PC-9 (cell line): ENCODE measurements around the gene HOXD11. TPM values are rescaled to one million over a fixed set of nuclear protein-coding genes. Genes with fewer than 3 reads are reported as not detected.

Source experiments
- BruUV-seq: library from RNA; stranded (reverse); fragments of 400-500 nt; replicated peaks from 2 replicates; lab custom pipeline; 2021; lab: Mats Ljungman, UMichigan
- CTCF ChIA-PET: fragments of 300-600 bp; sonication (Branson Sonifier 250); formaldehyde crosslinking; loops from one replicate; lab custom pipeline; 2022; ENCODE audit warnings: antibody characterized with exemption; lab: Charles Lee
- POLR2A ChIA-PET: fragments of 300-600 bp; sonication (Branson Sonifier 250); formaldehyde crosslinking; loops from one replicate; lab custom pipeline; 2022; ENCODE audit warnings: antibody characterized with exemption; ENCODE audit not compliant: unreplicated experiment; lab: Charles Lee
- DNase-seq, 2 experiments: peaks; one replicate each; pipeline versions ENCODE4 v3.0.0 to v3.0.0-alpha.2; 2015 to 2022; ENCODE audit warnings: mixed read lengths in 1 of 2
- H2AFZ ChIP-seq: fragments of 200-600 bp; sonication (generic); 2 replicates; pipeline ENCODE4 v1.8.1; 2017; ENCODE audit warnings: antibody characterized with exemption
- H3F3A ChIP-seq: fragments of 200-600 bp; sonication (generic); 2 replicates; pipeline ENCODE4 v1.8.1; 2017; ENCODE audit warnings: antibody characterized with exemption, mild to moderate bottlenecking, low read depth; ENCODE audit not compliant: insufficient read depth
- H3K27ac ChIP-seq: fragments of 200-600 bp; sonication (generic); 2 replicates; pipeline ENCODE4 v1.6.1; 2016; ENCODE audit warnings: mixed run types
- H3K27me3 ChIP-seq: fragments of 200-600 bp; sonication (generic); 2 replicates; pipeline ENCODE4 v1.6.1; 2016; ENCODE audit warnings: low read depth, mixed run types; ENCODE audit not compliant: insufficient read depth
- H3K36me3 ChIP-seq: fragments of 200-600 bp; sonication (generic); 2 replicates; pipeline ENCODE4 v1.6.1; 2016; ENCODE audit warnings: low read depth, mixed run types
- H3K4me1 ChIP-seq: fragments of 200-600 bp; sonication (generic); replicated peaks from 2 replicates; pipeline ENCODE4 v1.6.1; 2016; ENCODE audit warnings: mixed run types; ENCODE audit not compliant: insufficient read depth
- H3K4me2 ChIP-seq: fragments of 200-600 bp; sonication (generic); 2 replicates; pipeline ENCODE4 v1.6.1; 2017; ENCODE audit warnings: mixed run types
- H3K4me3 ChIP-seq: fragments of 200-600 bp; sonication (generic); 2 replicates; pipeline ENCODE4 v1.6.1; 2016; ENCODE audit warnings: mixed run types
- H3K79me2 ChIP-seq: fragments of 200-600 bp; sonication (generic); 2 replicates; pipeline ENCODE4 v1.6.1; 2017; ENCODE audit warnings: low read depth, mixed run types
- H3K9me2 ChIP-seq: fragments of 200-600 bp; sonication (generic); 2 replicates; pipeline ENCODE4 v1.8.1; 2017; ENCODE audit warnings: mild to moderate bottlenecking; ENCODE audit not compliant: insufficient read depth
- H3K9me3 ChIP-seq: fragments of 200-600 bp; sonication (generic); 2 replicates; pipeline ENCODE4 v1.8.1; 2016; ENCODE audit warnings: low read depth; ENCODE audit not compliant: insufficient read depth
- H4K20me1 ChIP-seq: fragments of 200-600 bp; sonication (generic); 2 replicates; pipeline ENCODE4 v1.8.1; 2017; ENCODE audit not compliant: insufficient read depth
- EZH2 ChIP-seq: fragments of 200-600 bp; sonication (generic); IDR thresholded peaks from 2 replicates; pipeline ENCODE4 v1.8.0; 2017; ENCODE audit warnings: antibody characterized with exemption, low read depth
- intact Hi-C: fragments of 100-400 bp; cut with micrococcal nuclease; formaldehyde crosslinking; loops from one replicate; pipeline ENCODE4 v1.10.0; 2022; ENCODE audit not compliant: unreplicated experiment
- microRNA-seq: library from miRNA; unstranded; fragments of <30 nt; microRNA quantifications from one replicate; pipeline ENCODE4 v1.2.0, GENCODE V29; 2021; ENCODE audit warnings: borderline number of aligned reads, borderline replicate concordance
- total RNA-seq: library from RNA; stranded (reverse); gene quantifications from 2 replicates; pipeline ENCODE4 v1.2.3, GENCODE V29; 2021
- TF ChIP-seq, protein P1 (sequence below): fragments of 200-600 bp; sonication (generic); conservative IDR thresholded peaks from 2 replicates; pipeline ENCODE4 v1.6.1; 2017; ENCODE audit warnings: mixed run types, antibody characterized with exemption, mild to moderate bottlenecking, moderate library complexity

The HOXD11 gene
- total RNA-seq, 1 experiment from 2014 or later, result not detected

DNA sequence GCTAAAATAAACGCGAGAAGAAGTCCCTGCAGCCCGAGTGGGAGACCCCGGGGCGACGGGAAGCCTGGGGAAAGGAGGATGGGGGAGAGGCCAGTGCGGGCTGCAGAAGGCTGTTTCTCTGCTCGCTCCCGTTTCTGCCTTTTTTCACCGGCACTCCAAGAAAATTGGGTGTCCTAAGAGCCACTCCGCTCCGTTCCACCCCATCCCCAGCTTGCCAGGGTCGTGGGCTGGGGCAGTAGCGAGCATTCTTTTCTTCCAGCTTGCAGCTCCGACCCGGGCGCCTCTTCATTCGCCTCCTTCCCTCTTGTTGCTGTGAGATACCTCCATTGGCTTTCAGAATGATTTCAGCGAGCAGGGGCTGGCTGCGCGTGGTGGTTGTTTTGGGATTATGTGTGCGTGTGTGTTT lies 51.1 kb downstream of the HOXD11 start:
- H2AFZ ChIP-seq, result no peak overlapping the region

DNA sequence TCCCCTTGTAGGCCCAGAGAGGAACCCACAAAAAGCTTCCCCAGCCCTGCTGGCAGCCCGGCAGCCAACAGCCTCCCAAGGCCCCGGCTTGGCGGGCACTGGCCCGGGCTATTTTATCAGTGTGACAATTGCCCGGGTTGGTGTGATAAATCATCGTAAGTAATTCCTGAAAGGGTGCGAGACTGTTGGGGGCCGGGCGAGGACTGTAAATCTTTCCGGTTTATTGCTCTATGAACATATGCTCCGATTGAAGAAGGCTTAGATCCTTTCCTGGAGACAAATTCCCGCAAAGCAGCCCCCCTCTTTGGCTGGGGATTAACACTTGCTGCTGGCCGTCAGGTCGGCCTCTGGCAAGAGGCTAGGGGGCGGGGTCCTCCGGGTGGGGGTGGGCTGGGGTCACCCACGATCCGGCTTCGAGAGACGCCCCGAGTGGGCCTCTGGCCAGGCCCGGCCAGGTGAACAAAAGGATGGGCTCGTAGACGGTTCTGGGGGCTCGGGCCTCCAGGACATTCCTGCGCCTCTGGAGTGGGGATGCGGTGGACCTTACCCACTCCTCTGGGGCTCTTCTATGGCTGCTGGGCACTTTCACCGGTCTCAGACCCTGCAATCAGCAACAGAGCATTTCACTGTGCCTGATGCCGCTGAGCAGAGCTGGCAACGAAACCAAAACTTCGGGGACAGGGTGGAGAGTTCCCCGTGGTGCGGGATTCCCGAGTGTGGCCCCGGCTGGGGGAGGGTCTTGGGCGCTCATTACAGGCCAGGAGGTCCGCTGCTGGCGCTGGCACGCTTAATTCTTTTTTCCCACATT lies 52.0 kb downstream of the HOXD11 start:
- Histone ChIP-seq H4K20me1 (no peaks in the 10 kb centered on the region), H3K79me2 (no peaks in the 10 kb centered on the region), H3K9me3 (no peaks in the 10 kb centered on the region), H3K36me3 (no peaks in the 10 kb centered on the region), H3K4me1 (no peaks in the 10 kb centered on the region), H3K27me3 (peaks cover 92% of the 10 kb centered on the region), H3K9me2 (no peaks in the 10 kb centered on the region), H2AFZ (no peak overlapping the region), H3K4me2 (no peak overlapping the region), H3F3A (no peaks in the 10 kb centered on the region), H3K4me3 (no peak overlapping the region), H3K27ac (no peak overlapping the region)
- ChIA-PET CTCF (no interaction called here), POLR2A (no interaction called here)
- BruUV-seq, result no TSS peak
- TF ChIP-seq, protein P1, sequence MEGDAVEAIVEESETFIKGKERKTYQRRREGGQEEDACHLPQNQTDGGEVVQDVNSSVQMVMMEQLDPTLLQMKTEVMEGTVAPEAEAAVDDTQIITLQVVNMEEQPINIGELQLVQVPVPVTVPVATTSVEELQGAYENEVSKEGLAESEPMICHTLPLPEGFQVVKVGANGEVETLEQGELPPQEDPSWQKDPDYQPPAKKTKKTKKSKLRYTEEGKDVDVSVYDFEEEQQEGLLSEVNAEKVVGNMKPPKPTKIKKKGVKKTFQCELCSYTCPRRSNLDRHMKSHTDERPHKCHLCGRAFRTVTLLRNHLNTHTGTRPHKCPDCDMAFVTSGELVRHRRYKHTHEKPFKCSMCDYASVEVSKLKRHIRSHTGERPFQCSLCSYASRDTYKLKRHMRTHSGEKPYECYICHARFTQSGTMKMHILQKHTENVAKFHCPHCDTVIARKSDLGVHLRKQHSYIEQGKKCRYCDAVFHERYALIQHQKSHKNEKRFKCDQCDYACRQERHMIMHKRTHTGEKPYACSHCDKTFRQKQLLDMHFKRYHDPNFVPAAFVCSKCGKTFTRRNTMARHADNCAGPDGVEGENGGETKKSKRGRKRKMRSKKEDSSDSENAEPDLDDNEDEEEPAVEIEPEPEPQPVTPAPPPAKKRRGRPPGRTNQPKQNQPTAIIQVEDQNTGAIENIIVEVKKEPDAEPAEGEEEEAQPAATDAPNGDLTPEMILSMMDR, result no peak
- TF ChIP-seq EZH2, result no peak
- intact Hi-C loops, result no loop called here
- DNase-seq, result no peak

More for the DNA sequence above, 51.1 kb downstream of the HOXD11 start:
- Histone ChIP-seq H3K4me2 (no peak overlapping the region), H3K79me2 (no peaks in the 10 kb centered on the region), H3K4me3 (no peak overlapping the region), H3K27ac (no peak overlapping the region), H3K9me3 (no peaks in the 10 kb centered on the region), H3F3A (no peaks in the 10 kb centered on the region), H3K36me3 (no peaks in the 10 kb centered on the region), H4K20me1 (no peaks in the 10 kb centered on the region), H3K9me2 (no peaks in the 10 kb centered on the region), H3K27me3 (peaks cover 93% of the 10 kb centered on the region), H3K4me1 (no peaks in the 10 kb centered on the region)
- TF ChIP-seq EZH2, result no peak
- TF ChIP-seq, protein P1, result no peak
- no peak for DNase-seq
- BruUV-seq, result no TSS peak
- intact Hi-C loops, result no loop called here
- POLR2A ChIA-PET, result no interaction called here
- CTCF ChIA-PET, result no interaction called here

Small RNA genes lying within 50 kb of the gene (microRNA-seq; reads per million reads assigned to microRNA genes)
- 118 reads per million, percentile 53 among the genes with 10 or more reads in this experiment for gene MIR10B

Other genes with a start within 250 kb of the HOXD11 start
- 24.8 and 43.8 TPM in 2 replicates for gene LNPK, start 105.0 kb upstream of the HOXD11 start, total RNA-seq
- not detected in 2 replicates for gene EVX2, start 23.3 kb upstream of the HOXD11 start, total RNA-seq
- gene HOXD13, start 14.6 kb upstream of the HOXD11 start, total RNA-seq, result not detected in 2 replicates
- gene HOXD12, start 7.5 kb upstream of the HOXD11 start, total RNA-seq, result not detected in 2 replicates
- gene HOXD10, start 9.5 kb downstream of the HOXD11 start, total RNA-seq, result not detected in 2 replicates
- not detected in 2 replicates for gene HOXD9, start 15.4 kb downstream of the HOXD11 start, total RNA-seq
- gene HOXD8, start 22.4 kb downstream of the HOXD11 start, total RNA-seq, result 0.39 and 0.50 TPM in 2 replicates
- not detected in 2 replicates for gene HOXD4, start 44.3 kb downstream of the HOXD11 start, total RNA-seq
- not detected in 2 replicates for gene HOXD3, start 50.0 kb downstream of the HOXD11 start, total RNA-seq
- gene HOXD1, start 81.4 kb downstream of the HOXD11 start, total RNA-seq, result not detected in 2 replicates
- 48.5 and 53.9 TPM in 2 replicates for gene MTX2, start 162.2 kb downstream of the HOXD11 start, total RNA-seq